Activated CD8-positive, alpha-beta memory T cell treated with anti-CD3 and anti-CD28 coated beads for 1 hour (primary cell): ENCODE data around the gene ATOX1.
"Not testable (repeated sequence)": the region's sequence is repeated elsewhere in the genome, so short reads cannot be mapped to it uniquely, and the experiment has no call there.

ENCODE experiments used
- DNase-seq, 2 donors: peaks; one replicate each; pipeline ENCODE4 v3.0.0-alpha.2; 2020; ENCODE audit warnings: low read depth in 1 of 2; ENCODE audit errors: extremely low read depth in 1 of 2

The ATOX1 gene

DNA sequence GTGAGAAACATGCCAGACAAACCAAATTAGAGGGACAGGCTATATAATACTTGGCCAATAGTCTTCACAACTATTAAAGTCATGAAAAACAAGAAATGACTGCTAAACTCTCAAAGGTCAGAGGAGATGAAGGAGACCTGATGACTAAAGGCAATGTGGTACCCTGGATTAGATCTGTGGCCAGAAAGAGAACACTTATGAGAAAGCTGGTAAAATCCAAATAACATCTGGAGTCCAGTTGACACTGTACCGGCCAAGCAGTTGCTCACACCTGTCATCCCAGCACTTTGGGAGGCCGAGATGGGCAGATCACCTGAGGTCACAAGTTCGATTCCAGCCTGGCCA, 24.4 kb downstream of the ATOX1 start:
- no peak for DNase-seq

- DNase-seq, result no peak
These were observed 24.9 kb downstream of the ATOX1 start for GRCh38 chr5:151733358-151734063.

DNA sequence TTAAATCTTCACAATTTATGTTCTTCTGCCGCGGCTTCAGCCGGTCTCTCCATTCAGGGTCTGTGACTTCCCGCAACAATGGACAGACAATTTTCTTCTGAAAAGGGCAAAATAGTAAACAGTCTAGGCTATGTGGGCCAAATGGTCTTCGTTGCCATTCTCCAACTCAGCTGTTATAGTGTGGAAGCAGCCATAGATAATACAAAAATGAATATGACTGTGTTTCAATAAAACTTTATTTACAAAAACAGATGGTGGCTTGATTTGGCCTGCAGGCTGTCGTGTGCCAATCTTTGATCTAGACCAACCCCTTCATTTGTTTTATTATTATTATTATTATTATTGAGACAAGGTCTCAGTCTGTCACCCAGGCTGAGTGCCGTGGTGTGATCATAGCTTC, 28.1 kb downstream of the ATOX1 start:
- DNase-seq, result no peak

- not testable (repeated sequence) for DNase-seq
These were observed 28.8 kb downstream of the ATOX1 start for GRCh38 chr5:151729597-151729996.

DNA sequence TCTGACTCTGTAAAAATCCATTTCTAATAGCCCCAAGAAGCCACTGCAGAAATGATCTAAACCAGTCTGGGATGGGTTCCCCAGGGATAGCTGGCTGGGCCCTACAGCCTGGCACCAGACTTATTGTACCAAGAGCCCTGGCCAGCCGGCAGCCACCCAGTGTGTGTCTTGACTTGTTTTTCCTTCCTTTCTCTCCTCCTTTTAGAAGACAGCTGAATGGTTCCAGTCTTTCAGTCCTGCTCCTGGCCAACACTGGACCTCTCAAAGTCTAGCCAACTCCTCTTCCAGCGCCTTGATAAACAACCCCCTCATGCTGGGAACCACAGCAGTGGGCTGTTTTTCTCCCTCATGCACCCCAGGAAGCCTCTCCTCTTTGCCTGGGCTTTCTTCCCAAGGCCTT, 34.1 kb downstream of the ATOX1 start:
- DNase-seq, result no peak

- no peak for DNase-seq
These were observed 35.9 kb downstream of the ATOX1 start for GRCh38 chr5:151722546-151722945.

GRCh38 chr5:151721812-151722391, 36.5 kb downstream of the ATOX1 start:
- no peak for DNase-seq

DNA sequence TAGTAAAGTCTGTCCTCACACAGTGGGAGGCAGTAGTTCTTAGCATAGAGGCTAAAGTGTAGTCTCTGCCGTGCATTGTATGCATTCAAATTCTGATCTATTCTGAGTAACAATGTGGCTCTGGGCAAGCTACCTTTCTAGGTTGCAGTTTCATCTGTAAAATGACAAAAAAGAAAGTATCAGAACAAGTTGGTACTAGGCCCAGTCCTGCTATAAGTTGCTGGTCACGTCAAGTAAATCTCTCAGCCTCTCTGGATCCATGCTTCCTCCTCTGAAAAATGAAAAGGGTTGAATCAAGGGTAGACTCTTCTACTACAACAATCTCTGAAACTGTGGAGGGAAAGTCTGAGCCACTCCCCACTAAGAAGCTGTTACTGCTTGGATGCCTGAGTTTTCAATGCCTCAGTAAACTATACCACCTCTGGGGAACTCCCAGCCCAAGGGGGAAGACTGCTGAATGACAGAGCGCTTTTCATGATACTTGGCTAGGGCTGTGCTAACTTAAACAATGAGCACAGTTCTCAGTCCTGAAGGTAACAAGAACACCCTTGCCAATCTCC, 37.3 kb downstream of the ATOX1 start:
- DNase-seq, result no peak

DNA sequence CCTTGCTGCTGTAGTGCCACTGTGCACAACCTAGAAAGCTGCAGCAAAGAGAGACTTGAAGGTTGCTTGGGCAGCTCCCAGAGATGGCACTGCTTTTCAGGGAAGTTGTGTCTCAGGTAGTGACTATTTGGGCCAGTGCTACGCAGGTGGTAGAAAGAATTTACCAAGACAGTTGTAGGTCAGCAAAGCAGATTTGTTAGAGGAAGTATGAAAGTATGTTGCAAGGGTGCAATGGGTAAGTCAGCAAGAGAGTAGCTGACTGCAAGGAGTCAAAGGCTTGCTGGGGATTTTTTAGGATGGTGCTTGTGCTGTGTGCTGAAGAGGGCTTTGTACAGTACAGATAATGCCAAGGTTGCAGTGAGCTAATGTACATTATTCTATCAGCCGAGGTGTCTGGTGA, 38.2 kb downstream of the ATOX1 start:
- no peak for DNase-seq

GRCh38 chr5:151719228-151720000, 39.0 kb downstream of the ATOX1 start:
- DNase-seq, result no peak

- no peak for DNase-seq
These were observed 39.8 kb downstream of the ATOX1 start for GRCh38 chr5:151718646-151719045.

DNA sequence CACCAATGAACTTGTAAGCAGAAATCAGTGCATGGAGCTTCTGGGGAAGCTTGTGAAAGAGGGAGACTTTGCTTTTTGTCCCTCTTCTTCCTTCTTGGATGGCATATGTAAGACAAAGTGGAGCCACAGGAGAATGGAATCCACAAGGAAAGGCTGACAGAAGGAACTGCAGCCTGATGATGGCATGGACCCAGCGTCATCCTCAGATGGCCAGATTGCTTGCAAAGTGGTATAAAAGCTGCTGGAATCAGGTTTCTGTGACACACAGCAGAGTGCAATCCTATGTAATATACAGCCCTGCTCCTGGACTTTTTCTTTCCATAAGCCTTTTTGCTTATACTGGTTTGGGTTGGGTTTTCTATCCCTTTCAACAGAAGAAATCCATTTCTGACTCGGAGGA, 40.3 kb downstream of the ATOX1 start:
- DNase-seq, result no peak

DNA sequence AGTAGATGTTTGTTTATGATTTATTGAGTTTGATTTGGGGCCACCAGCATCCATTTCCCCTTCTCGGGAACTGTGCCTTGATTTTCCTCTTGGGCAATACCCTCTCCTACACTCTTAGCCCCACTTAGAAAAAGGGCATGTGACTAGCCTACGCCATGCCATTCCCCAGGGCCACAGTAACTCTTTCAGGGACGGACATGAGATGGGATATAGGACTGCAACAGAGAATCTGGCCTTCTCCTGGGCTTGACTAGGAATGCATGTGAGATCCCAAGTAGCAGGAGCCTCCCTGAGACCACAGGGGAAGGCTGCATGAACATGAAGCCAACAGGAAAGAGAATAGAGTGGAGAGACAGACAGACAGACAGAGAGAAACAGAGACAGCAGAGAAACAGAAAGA, 41.0 kb downstream of the ATOX1 start:
- DNase-seq, result no peak

DNA sequence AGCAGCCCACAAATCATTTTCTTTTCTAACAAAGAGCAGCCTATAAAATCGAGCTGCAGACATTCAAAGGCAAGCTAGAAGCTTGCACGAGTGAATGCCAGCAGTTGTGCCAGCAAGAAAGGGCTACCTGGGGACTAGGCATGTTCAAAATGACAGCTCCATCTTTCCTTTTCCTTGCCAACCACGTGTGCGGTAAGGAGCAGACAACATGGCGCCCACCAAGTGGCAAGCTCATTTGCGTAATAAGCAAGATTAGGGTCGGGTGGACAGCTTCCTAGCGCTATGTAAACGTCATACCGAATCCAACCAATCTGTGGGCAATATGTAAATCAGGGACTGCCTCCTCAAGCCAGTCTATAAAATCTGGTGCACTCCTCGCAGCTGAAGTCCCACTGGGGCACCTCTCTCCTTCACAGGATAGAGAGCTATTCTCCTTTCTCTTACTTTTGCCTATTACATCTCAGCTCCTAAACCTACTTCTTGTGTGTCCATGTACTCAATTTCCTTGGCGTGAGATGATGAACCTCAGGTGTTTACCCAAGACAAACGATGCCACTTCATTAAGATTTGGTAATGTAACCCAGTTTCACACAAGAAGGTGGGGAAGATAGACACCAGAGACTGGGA, 49.2 kb downstream of the ATOX1 start:
- no peak for DNase-seq

- DNase-seq, result no peak
These were observed 50.3 kb downstream of the ATOX1 start for GRCh38 chr5:151708126-151708525.

GRCh38 chr5:151707567-151707966, 50.9 kb downstream of the ATOX1 start:
- no peak for DNase-seq

- DNase-seq, result no peak
These were observed 51.5 kb downstream of the ATOX1 start for GRCh38 chr5:151706906-151707305.

GRCh38 chr5:151703780-151704179, 54.7 kb downstream of the ATOX1 start:
- DNase-seq, result no peak

DNA sequence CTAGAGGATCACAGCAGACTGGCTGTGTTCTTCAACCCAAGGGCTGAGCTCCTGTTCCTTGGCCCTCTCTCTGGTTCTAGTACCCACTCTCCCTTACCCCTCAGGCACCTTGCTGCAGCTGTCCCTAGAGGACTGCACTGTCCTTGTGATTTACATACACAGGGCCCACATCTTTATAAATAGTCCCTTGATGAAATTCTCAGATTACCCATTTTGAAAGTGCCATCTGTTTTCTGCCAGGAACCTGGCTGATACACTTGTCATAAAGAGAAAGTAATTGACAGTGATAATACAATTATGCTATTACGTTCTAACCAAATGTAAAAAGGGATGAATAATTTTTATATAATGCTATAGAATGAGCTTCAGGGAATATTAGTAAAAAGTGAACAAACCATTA, 55.2 kb downstream of the ATOX1 start:
- DNase-seq, result no peak

DNA sequence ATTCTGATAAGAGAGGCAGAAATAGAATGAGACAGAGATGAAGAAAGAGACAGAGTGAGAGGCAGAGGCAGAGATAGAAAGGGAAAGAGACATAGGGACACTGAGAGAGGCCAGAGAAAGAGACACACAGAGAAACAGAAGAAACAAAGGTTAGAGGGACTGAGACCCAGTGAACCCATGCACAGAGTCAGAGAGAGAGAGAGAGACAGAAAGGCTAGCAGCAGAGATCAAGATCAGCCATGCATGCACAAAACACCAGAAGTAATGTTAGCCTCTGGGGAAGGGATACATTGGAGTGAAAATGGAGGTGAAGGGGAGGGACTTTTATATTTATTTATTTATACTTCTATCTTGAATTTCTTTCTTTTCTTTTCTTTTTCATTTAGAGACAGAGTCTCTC, 57.6 kb downstream of the ATOX1 start:
- DNase-seq, result no peak

DNA sequence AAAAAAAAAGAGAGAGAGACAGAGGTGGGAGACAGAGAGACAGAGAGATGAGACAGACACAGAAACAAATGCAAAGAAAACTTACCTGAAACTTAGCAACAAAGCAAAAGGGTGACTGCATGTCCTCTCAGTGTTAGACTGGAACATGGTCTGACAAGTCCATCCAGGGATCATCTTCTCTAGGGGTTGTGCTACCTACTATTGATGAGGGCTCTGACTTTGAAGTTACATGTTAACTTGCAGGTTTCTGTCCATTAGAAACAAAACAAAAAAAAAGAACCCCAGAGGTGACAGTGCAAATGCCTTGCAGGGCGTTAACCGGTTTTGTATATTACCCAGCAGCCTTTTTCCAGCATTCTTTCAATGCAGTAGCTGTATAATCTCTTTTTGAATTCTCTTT, 58.1 kb downstream of the ATOX1 start:
- no peak for DNase-seq
